HEK293 (cell line): ENCODE data around the gene LEMD1.
A peak's percentile ranks its signal among the peaks of the same experiment; 100 is the strongest.

Experiments
- CTCF ChIA-PET: fragments of 350-600 bp; formaldehyde crosslinking; extraction: SDS; loops from one replicate; lab custom pipeline; 2021; ENCODE audit warnings: antibody characterized with exemption; lab: Yijun Ruan, JAX
- POLR2A ChIA-PET: fragments of 300-600 bp; formaldehyde crosslinking; extraction: SDS; loops from one replicate; lab custom pipeline; 2020; ENCODE audit warnings: antibody characterized with exemption, inconsistent platforms; lab: Yijun Ruan, JAX
- H3K27ac ChIP-seq: fragments of 200-500 bp; sonication (Bioruptor generic); 2 replicates; pipeline ENCODE4 v1.5.1; 2014; ENCODE audit warnings: low read depth, low read length, control low read depth, inconsistent platforms; ENCODE audit errors: extremely low read depth
- H3K36me3 ChIP-seq, 2 experiments: fragments of 200-500 bp in 1 of 2; sonication (Bioruptor generic) in 1 of 2; 1 replicate in 1 of 2; 2 replicates in 1 of 2; pipeline ENCODE4 v1.5.1; 2014 to 2017; ENCODE audit warnings: inconsistent platforms in 2 of 2, low read length in 2 of 2; ENCODE audit not compliant: control insufficient read depth in 2 of 2, insufficient read depth in 1 of 2
- H3K4me1 ChIP-seq: fragments of 200-500 bp; sonication (Bioruptor generic); 2 replicates; pipeline ENCODE4 v1.5.1; 2014; ENCODE audit warnings: mild to moderate bottlenecking, low read length, inconsistent platforms; ENCODE audit not compliant: control insufficient read depth, insufficient read depth
- H3K4me3 ChIP-seq: 2 replicates; pipeline ENCODE4 v1.5.1; 2011; ENCODE audit warnings: low read depth, mild to moderate bottlenecking, control low read depth, low read length, moderate library complexity
- H3K9me3 ChIP-seq: fragments of 200-500 bp; sonication (Bioruptor generic); 2 replicates; pipeline ENCODE4 v1.5.1; 2014; ENCODE audit warnings: low read depth, low read length, inconsistent platforms; ENCODE audit not compliant: control insufficient read depth, insufficient read depth
- IKZF3 ChIP-seq: fragments of 450-650 bp; IDR thresholded peaks from 2 replicates; pipeline ENCODE4 v1.5.0; 2018; ENCODE audit warnings: missing biosample characterization, mild to moderate bottlenecking, missing genetic modification characterization, moderate library complexity
- MZF1 ChIP-seq: fragments of 450-650 bp; formaldehyde crosslinking; IDR thresholded peaks from 2 replicates; pipeline ENCODE4 v1.5.1; 2017; ENCODE audit warnings: missing biosample characterization, missing genetic modification characterization, borderline replicate concordance
- OSR2 ChIP-seq: fragments of 450-650 bp; formaldehyde crosslinking; IDR thresholded peaks from 2 replicates; pipeline ENCODE4 v1.5.1; 2016; ENCODE audit warnings: missing biosample characterization, missing genetic modification characterization
- SCRT1 ChIP-seq: fragments of 450-650 bp; formaldehyde crosslinking; IDR thresholded peaks from 2 replicates; pipeline ENCODE4 v1.5.1; 2016; ENCODE audit warnings: missing biosample characterization, missing genetic modification characterization, borderline replicate concordance
- SP2 ChIP-seq: fragments of 450-650 bp; formaldehyde crosslinking; IDR thresholded peaks from 2 replicates; pipeline ENCODE4 v1.5.1; 2016; ENCODE audit warnings: missing biosample characterization, missing genetic modification characterization
- SP7 ChIP-seq: fragments of 450-650 bp; formaldehyde crosslinking; IDR thresholded peaks from 2 replicates; pipeline ENCODE4 v1.5.1; 2016; ENCODE audit warnings: missing biosample characterization, missing genetic modification characterization
- WT1 ChIP-seq: fragments of 450-650 bp; formaldehyde crosslinking; IDR thresholded peaks from 2 replicates; pipeline ENCODE4 v1.5.1; 2016; ENCODE audit warnings: missing biosample characterization, missing genetic modification characterization
- YY2 ChIP-seq: fragments of 450-650 bp; formaldehyde crosslinking; IDR thresholded peaks from 2 replicates; pipeline ENCODE4 v1.5.1; 2016; ENCODE audit warnings: missing biosample characterization, missing genetic modification characterization
- ZBTB17 ChIP-seq: fragments of 450-650 bp; formaldehyde crosslinking; IDR thresholded peaks from 2 replicates; pipeline ENCODE4 v1.5.1; 2016; ENCODE audit warnings: missing biosample characterization, missing genetic modification characterization
- ZBTB20 ChIP-seq: fragments of 450-650 bp; formaldehyde crosslinking; IDR thresholded peaks from 2 replicates; pipeline ENCODE4 v1.5.1; 2016; ENCODE audit warnings: missing biosample characterization, missing genetic modification characterization
- ZBTB48 ChIP-seq: fragments of 450-650 bp; formaldehyde crosslinking; IDR thresholded peaks from 2 replicates; pipeline ENCODE4 v1.5.1; 2016; ENCODE audit warnings: missing biosample characterization, missing genetic modification characterization
- ZFHX2 ChIP-seq: fragments of 450-650 bp; formaldehyde crosslinking; conservative IDR thresholded peaks from 2 replicates; pipeline ENCODE4 v1.5.1; 2016; ENCODE audit warnings: missing biosample characterization, missing genetic modification characterization
- ZNF10 ChIP-seq: fragments of 450-650 bp; formaldehyde crosslinking; IDR thresholded peaks from 2 replicates; pipeline ENCODE4 v1.5.1; 2017; ENCODE audit warnings: missing biosample characterization, missing genetic modification characterization
- ZNF132 ChIP-seq: fragments of 450-650 bp; formaldehyde crosslinking; IDR thresholded peaks from 2 replicates; pipeline ENCODE4 v1.5.1; 2017; ENCODE audit warnings: missing biosample characterization, missing genetic modification characterization, borderline replicate concordance
- ZNF184 ChIP-seq: fragments of 450-650 bp; IDR thresholded peaks from 2 replicates; pipeline ENCODE4 v1.5.1; 2018; ENCODE audit warnings: missing biosample characterization, mild to moderate bottlenecking, missing genetic modification characterization
- ZNF19 ChIP-seq: fragments of 450-650 bp; formaldehyde crosslinking; IDR thresholded peaks from 2 replicates; pipeline ENCODE4; 2016; ENCODE audit warnings: missing biosample characterization, missing genetic modification characterization, low read depth
- ZNF324 ChIP-seq: fragments of 450-650 bp; formaldehyde crosslinking; IDR thresholded peaks from 2 replicates; pipeline ENCODE4 v1.5.1; 2016; ENCODE audit warnings: missing biosample characterization, missing genetic modification characterization
- ZNF341 ChIP-seq: fragments of 450-650 bp; formaldehyde crosslinking; IDR thresholded peaks from 2 replicates; pipeline ENCODE4; 2016; ENCODE audit warnings: low read depth, missing biosample characterization, missing genetic modification characterization
- ZNF426 ChIP-seq: fragments of 450-650 bp; formaldehyde crosslinking; IDR thresholded peaks from 2 replicates; pipeline ENCODE4 v1.5.1; 2017; ENCODE audit warnings: missing biosample characterization, missing genetic modification characterization, mild to moderate bottlenecking, inconsistent platforms, moderate library complexity
- ZNF600 ChIP-seq: fragments of 450-650 bp; formaldehyde crosslinking; IDR thresholded peaks from 2 replicates; pipeline ENCODE4 v1.5.1; 2016; ENCODE audit warnings: missing biosample characterization, missing genetic modification characterization
- ZNF629 ChIP-seq: fragments of 450-650 bp; formaldehyde crosslinking; IDR thresholded peaks from 2 replicates; pipeline ENCODE4 v1.5.1; 2017; ENCODE audit warnings: missing biosample characterization, missing genetic modification characterization
- ZNF660 ChIP-seq: fragments of 450-650 bp; IDR thresholded peaks from 2 replicates; pipeline ENCODE4 v1.5.1; 2018; ENCODE audit warnings: missing biosample characterization, mild to moderate bottlenecking, missing genetic modification characterization
- ZNF664 ChIP-seq: fragments of 450-650 bp; formaldehyde crosslinking; IDR thresholded peaks from 2 replicates; pipeline ENCODE4 v1.5.1; 2016; ENCODE audit warnings: missing biosample characterization, missing genetic modification characterization
- ZNF701 ChIP-seq: fragments of 450-650 bp; formaldehyde crosslinking; IDR thresholded peaks from 2 replicates; pipeline ENCODE4 v1.5.1; 2016; ENCODE audit warnings: missing biosample characterization, missing genetic modification characterization
- ZSCAN16 ChIP-seq: fragments of 450-650 bp; formaldehyde crosslinking; IDR thresholded peaks from 2 replicates; pipeline ENCODE4 v1.5.1; 2016; ENCODE audit warnings: missing biosample characterization, missing genetic modification characterization
- ZXDB ChIP-seq: fragments of 450-650 bp; formaldehyde crosslinking; IDR thresholded peaks from 2 replicates; pipeline ENCODE4 v1.5.1; 2016; ENCODE audit warnings: missing biosample characterization, missing genetic modification characterization
- TF ChIP-seq, protein P1 (sequence below): fragments of 450-650 bp; formaldehyde crosslinking; IDR thresholded peaks from 2 replicates; pipeline ENCODE4 v1.5.1; 2017; ENCODE audit warnings: missing biosample characterization, missing genetic modification characterization
- TF ChIP-seq, protein P2 (sequence below): fragments of 450-650 bp; formaldehyde crosslinking; IDR thresholded peaks from 2 replicates; pipeline ENCODE4 v1.5.1; 2016; ENCODE audit warnings: missing biosample characterization, missing genetic modification characterization
- TF ChIP-seq, protein P3 (sequence below): sonication (generic); formaldehyde crosslinking; IDR thresholded peaks from 2 replicates; pipeline ENCODE4 v1.8.1; 2022; ENCODE audit warnings: mild to moderate bottlenecking, moderate library complexity, missing genetic modification reagents
- TF ChIP-seq, protein P4 (sequence below): fragments of 450-650 bp; formaldehyde crosslinking; IDR thresholded peaks from 2 replicates; pipeline ENCODE4 v1.5.1; 2016; ENCODE audit warnings: missing biosample characterization, missing genetic modification characterization

Gene LEMD1

DNA sequence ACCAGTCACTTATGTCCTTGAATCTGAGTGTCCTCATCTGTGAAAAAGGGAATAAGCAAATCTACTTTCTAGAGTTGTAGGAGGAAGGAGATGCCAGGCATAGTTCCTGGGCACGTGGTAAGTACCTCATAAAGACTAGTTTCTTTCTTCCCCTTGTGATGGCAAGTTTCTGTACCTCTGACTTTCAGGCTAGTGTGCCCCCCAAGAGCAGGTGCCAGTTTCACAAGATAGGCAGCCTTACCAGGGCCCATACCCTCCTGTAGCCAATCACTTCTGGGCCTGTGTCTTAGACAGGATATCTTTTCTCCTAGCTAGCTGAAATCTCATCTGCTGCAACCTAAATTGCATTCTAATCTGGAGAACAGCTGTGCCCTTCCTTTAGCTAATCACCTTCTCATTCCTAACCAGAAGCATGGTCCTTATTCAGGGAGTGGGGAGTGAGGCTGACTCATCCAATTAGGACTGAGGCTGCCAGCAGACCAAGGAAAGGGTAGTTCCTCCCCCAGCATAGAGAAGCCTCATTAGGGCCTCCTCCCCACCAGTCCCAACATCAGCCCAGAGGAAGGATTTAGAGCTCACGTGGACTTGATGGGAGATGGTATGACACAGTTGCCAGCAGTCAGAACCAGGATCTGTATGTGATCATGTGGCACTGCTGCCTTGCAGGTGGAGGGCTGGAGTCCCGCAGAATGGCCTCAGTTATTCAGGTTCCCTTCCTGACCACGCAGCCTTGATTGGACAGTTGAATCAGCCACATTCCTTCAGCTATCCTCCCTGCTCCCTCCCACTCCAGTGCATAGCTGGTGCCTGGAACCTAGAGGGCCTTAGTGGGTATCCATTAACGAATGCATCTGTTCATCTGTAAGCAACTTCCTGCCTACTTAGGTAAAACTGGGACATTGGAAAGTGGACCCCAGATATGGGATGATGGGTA is 73.0 kb downstream of the LEMD1 start:
- CTCF ChIA-PET, result interaction anchor here (0.6 to 4.3 kb wide), 14 partner anchors 13 to 576 kb away, joined by 3 to 62 read pairs (median 3); no protein-coding TSS in a partner anchor
- H3K36me3 ChIP-seq, result no peaks in the 10 kb centered on the region
- no peak overlapping the region for H3K27ac ChIP-seq
- peaks cover 5% of the 10 kb centered on the region; the same call in 1 of the 2 replicates for H3K4me1 ChIP-seq
- H3K9me3 ChIP-seq, result no peaks in the 10 kb centered on the region
- POLR2A ChIA-PET, result interaction anchor here (1.4 kb wide), 1 partner anchor 283 kb away, joined by 3 read pairs; the partner anchor contains the start of gene ELK4
- H3K4me3 ChIP-seq, result no peak overlapping the region
- TF ChIP-seq OSR2 (tag by site-specific recombination), result 0 out of 2 replicates have a peak, but pooled peaks have one; percentile 56
- TF ChIP-seq ZNF426, result no peak
- peak; percentile 65 for TF ChIP-seq SP7 (tag by site-specific recombination)
- peak; percentile 76 for TF ChIP-seq ZBTB17 (tag by site-specific recombination)
- 0 out of 2 replicates have a peak, but pooled peaks have one; percentile 21 for TF ChIP-seq ZNF324 (tag by site-specific recombination)
- 0 out of 2 replicates have a peak, but pooled peaks have one; percentile 17 for TF ChIP-seq ZBTB48 (tag by site-specific recombination)
- TF ChIP-seq WT1 (tag by site-specific recombination), result peak; percentile 98
- TF ChIP-seq, protein P1, sequence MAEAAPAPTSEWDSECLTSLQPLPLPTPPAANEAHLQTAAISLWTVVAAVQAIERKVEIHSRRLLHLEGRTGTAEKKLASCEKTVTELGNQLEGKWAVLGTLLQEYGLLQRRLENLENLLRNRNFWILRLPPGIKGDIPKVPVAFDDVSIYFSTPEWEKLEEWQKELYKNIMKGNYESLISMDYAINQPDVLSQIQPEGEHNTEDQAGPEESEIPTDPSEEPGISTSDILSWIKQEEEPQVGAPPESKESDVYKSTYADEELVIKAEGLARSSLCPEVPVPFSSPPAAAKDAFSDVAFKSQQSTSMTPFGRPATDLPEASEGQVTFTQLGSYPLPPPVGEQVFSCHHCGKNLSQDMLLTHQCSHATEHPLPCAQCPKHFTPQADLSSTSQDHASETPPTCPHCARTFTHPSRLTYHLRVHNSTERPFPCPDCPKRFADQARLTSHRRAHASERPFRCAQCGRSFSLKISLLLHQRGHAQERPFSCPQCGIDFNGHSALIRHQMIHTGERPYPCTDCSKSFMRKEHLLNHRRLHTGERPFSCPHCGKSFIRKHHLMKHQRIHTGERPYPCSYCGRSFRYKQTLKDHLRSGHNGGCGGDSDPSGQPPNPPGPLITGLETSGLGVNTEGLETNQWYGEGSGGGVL, result peak; percentile 71
- peak; percentile 66 for TF ChIP-seq ZBTB20 (tag by site-specific recombination)
- TF ChIP-seq, protein P2, sequence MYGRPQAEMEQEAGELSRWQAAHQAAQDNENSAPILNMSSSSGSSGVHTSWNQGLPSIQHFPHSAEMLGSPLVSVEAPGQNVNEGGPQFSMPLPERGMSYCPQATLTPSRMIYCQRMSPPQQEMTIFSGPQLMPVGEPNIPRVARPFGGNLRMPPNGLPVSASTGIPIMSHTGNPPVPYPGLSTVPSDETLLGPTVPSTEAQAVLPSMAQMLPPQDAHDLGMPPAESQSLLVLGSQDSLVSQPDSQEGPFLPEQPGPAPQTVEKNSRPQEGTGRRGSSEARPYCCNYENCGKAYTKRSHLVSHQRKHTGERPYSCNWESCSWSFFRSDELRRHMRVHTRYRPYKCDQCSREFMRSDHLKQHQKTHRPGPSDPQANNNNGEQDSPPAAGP (tag by site-specific recombination), result peak; percentile 91
- TF ChIP-seq, protein P3, sequence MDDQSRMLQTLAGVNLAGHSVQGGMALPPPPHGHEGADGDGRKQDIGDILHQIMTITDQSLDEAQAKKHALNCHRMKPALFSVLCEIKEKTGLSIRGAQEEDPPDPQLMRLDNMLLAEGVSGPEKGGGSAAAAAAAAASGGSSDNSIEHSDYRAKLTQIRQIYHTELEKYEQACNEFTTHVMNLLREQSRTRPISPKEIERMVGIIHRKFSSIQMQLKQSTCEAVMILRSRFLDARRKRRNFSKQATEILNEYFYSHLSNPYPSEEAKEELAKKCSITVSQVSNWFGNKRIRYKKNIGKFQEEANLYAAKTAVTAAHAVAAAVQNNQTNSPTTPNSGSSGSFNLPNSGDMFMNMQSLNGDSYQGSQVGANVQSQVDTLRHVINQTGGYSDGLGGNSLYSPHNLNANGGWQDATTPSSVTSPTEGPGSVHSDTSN (CRISPR knock-in tag), result no peak
- 0 out of 2 replicates have a peak, but pooled peaks have one; percentile 21 for TF ChIP-seq ZNF660
- no peak for TF ChIP-seq ZNF132
- peak; percentile 35; the same call in 1 of the 2 replicates for TF ChIP-seq ZNF629 (tag by site-specific recombination)
- peak; percentile 93 for TF ChIP-seq ZNF664
- TF ChIP-seq SP2 (tag by site-specific recombination), result peak; percentile 47
- TF ChIP-seq ZNF184 (tag by site-specific recombination), result no peak
- TF ChIP-seq, protein P4, sequence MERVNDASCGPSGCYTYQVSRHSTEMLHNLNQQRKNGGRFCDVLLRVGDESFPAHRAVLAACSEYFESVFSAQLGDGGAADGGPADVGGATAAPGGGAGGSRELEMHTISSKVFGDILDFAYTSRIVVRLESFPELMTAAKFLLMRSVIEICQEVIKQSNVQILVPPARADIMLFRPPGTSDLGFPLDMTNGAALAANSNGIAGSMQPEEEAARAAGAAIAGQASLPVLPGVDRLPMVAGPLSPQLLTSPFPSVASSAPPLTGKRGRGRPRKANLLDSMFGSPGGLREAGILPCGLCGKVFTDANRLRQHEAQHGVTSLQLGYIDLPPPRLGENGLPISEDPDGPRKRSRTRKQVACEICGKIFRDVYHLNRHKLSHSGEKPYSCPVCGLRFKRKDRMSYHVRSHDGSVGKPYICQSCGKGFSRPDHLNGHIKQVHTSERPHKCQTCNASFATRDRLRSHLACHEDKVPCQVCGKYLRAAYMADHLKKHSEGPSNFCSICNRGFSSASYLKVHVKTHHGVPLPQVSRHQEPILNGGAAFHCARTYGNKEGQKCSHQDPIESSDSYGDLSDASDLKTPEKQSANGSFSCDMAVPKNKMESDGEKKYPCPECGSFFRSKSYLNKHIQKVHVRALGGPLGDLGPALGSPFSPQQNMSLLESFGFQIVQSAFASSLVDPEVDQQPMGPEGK, result peak; percentile 60; the same call in 1 of the 2 replicates
- peak; percentile 73; the same call in 1 of the 2 replicates for TF ChIP-seq ZNF600 (tag by site-specific recombination)
- peak; percentile 10; the same call in 1 of the 2 replicates for TF ChIP-seq ZFHX2 (tag by site-specific recombination)
- TF ChIP-seq ZNF10 (tag by site-specific recombination), result peak; percentile 68; the same call in 1 of the 2 replicates
- TF ChIP-seq ZNF19 (tag by site-specific recombination), result no peak
- no peak for TF ChIP-seq YY2 (tag by site-specific recombination)
- no peak for TF ChIP-seq ZXDB
- TF ChIP-seq IKZF3 (tag by site-specific recombination), result 0 out of 2 replicates have a peak, but pooled peaks have one; percentile 23
- peak; percentile 65 for TF ChIP-seq ZNF341
- no peak for TF ChIP-seq ZNF701 (tag by site-specific recombination)
- no peak for TF ChIP-seq ZSCAN16 (tag by site-specific recombination)
- TF ChIP-seq SCRT1 (tag by site-specific recombination), result no peak
- peak; percentile 61; the same call in 1 of the 2 replicates for TF ChIP-seq MZF1 (tag by site-specific recombination)
